ENCODE measurements around the gene CRADD. TPM values are rescaled to one million over a fixed set of nuclear protein-coding genes. Genes with fewer than 3 reads are reported as not detected.

Gene CRADD
- total RNA-seq, 1 donor from 2014 or later = 19.1 TPM

- DNase-seq (ENCODE audit: low read depth) = no peak
Measured at GRCh38 chr12:93743999-93744689, 67.0 kb downstream of the CRADD start.

DNA sequence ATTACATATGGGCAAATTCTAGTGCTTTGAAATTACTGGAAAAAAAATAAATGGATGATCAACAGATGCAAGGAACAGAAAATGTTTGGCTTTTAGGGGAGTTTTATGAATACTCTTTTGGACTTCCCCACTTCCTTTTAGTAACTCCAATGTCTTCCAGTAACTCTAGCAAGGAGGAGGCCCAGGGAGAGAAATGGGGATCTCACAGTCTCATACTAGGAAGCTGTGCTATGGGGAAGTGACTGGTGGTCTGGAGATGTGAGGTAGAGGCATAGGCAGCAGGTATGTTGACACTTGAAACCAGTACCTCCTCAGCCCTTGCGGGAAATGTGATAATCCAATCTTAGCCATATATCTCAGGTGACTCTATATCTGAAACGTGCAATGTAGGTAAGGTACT, 68.1 kb downstream of the CRADD start:
- no peaks in the 10 kb centered on the region for H3K36me3 ChIP-seq (ENCODE audit: control insufficient read depth, insufficient read depth, low read length)
- no peaks in the 10 kb centered on the region for H3K27me3 ChIP-seq (ENCODE audit: control insufficient read depth, insufficient read depth, low read length)
- DNase-seq (ENCODE audit: low read depth) = no peak
- H3K4me3 ChIP-seq (ENCODE audit: low read depth, low read length) = no peak overlapping the region
- TF ChIP-seq, protein P1, sequence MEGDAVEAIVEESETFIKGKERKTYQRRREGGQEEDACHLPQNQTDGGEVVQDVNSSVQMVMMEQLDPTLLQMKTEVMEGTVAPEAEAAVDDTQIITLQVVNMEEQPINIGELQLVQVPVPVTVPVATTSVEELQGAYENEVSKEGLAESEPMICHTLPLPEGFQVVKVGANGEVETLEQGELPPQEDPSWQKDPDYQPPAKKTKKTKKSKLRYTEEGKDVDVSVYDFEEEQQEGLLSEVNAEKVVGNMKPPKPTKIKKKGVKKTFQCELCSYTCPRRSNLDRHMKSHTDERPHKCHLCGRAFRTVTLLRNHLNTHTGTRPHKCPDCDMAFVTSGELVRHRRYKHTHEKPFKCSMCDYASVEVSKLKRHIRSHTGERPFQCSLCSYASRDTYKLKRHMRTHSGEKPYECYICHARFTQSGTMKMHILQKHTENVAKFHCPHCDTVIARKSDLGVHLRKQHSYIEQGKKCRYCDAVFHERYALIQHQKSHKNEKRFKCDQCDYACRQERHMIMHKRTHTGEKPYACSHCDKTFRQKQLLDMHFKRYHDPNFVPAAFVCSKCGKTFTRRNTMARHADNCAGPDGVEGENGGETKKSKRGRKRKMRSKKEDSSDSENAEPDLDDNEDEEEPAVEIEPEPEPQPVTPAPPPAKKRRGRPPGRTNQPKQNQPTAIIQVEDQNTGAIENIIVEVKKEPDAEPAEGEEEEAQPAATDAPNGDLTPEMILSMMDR (IDR thresholded peaks at IDR 0.05; ENCODE audit: insufficient read depth, low read length, poor library complexity, severe bottlenecking) = no peak

More at GRCh38 chr12:93743999-93744689, 67.0 kb downstream of the CRADD start:
- Histone ChIP-seq H3K36me3 (ENCODE audit: control insufficient read depth, insufficient read depth, low read length) (no peaks in the 10 kb centered on the region), H3K4me3 (ENCODE audit: low read depth, low read length) (no peak overlapping the region), H3K27me3 (ENCODE audit: control insufficient read depth, insufficient read depth, low read length) (no peaks in the 10 kb centered on the region)
- TF ChIP-seq, protein P1 (IDR thresholded peaks at IDR 0.05; ENCODE audit: insufficient read depth, low read length, poor library complexity, severe bottlenecking) = no peak

- no peak for DNase-seq (ENCODE audit: low read depth)
- TF ChIP-seq, protein P1 (IDR thresholded peaks at IDR 0.05; ENCODE audit: insufficient read depth, low read length, poor library complexity, severe bottlenecking) = no peak
- no peaks in the 10 kb centered on the region for H3K27me3 ChIP-seq (ENCODE audit: control insufficient read depth, insufficient read depth, low read length)
- no peak overlapping the region for H3K4me3 ChIP-seq (ENCODE audit: low read depth, low read length)
- H3K36me3 ChIP-seq (ENCODE audit: control insufficient read depth, insufficient read depth, low read length) = no peaks in the 10 kb centered on the region
Measured at GRCh38 chr12:93746572-93747168, 69.5 kb downstream of the CRADD start.

- no peak for DNase-seq (ENCODE audit: low read depth)
- Histone ChIP-seq H3K36me3 (ENCODE audit: control insufficient read depth, insufficient read depth, low read length) (no peaks in the 10 kb centered on the region), H3K4me3 (ENCODE audit: low read depth, low read length) (no peak overlapping the region), H3K27me3 (ENCODE audit: control insufficient read depth, insufficient read depth, low read length) (no peaks in the 10 kb centered on the region)
- TF ChIP-seq, protein P1 (IDR thresholded peaks at IDR 0.05; ENCODE audit: insufficient read depth, low read length, poor library complexity, severe bottlenecking) = no peak
Measured at GRCh38 chr12:93748672-93749383, 71.7 kb downstream of the CRADD start.

DNA sequence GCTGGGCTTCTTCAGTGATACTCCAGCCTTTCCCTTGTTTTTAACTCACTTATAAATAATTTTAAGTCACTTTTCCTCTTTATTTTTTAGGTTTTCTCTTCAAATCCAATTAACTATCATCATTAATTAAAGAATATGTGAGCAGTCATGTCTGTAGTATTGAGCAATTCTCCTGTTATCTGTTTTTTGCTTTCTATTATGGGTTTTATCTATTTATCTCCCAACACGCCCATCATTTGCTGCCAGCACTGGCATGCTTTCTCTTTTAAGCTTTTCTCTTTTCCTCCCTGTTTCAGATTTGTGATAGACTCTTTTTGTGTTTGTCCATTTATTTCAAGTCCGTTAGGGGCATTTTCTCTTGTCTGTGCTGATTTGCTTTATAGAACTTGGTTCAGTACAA, 72.3 kb downstream of the CRADD start:
- no peaks in the 10 kb centered on the region for H3K36me3 ChIP-seq (ENCODE audit: control insufficient read depth, insufficient read depth, low read length)
- TF ChIP-seq, protein P1 (IDR thresholded peaks at IDR 0.05; ENCODE audit: insufficient read depth, low read length, poor library complexity, severe bottlenecking) = no peak
- no peak overlapping the region for H3K4me3 ChIP-seq (ENCODE audit: low read depth, low read length)
- H3K27me3 ChIP-seq (ENCODE audit: control insufficient read depth, insufficient read depth, low read length) = no peaks in the 10 kb centered on the region
- DNase-seq (ENCODE audit: low read depth) = no peak

Data from kidney epithelial cell (primary cell).